Osteoblast (primary cell): Measurements from ENCODE around the gene CFAP251. TPM values are rescaled to one million over a fixed set of nuclear protein-coding genes. Genes with fewer than 3 reads are reported as not detected.
"Not testable (repeated sequence)": the region's sequence is repeated elsewhere in the genome, so short reads cannot be mapped to it uniquely, and the experiment has no call there.

Experiments
- DNase-seq: peaks from one replicate; pipeline ENCODE4 v3.0.0; 2011; ENCODE audit warnings: low spot score, mixed read lengths; ENCODE audit not compliant: insufficient read length; ENCODE audit errors: missing footprints
- H2AFZ ChIP-seq: 2 replicates; pipeline ENCODE4 v1.6.0; 2011; ENCODE audit warnings: mild to moderate bottlenecking, low read length
- H3K27ac ChIP-seq: 2 replicates; pipeline ENCODE4 v1.5.1; 2011; ENCODE audit warnings: mild to moderate bottlenecking, low read depth, low read length, moderate library complexity
- H3K27me3 ChIP-seq: 2 replicates; pipeline ENCODE4 v1.6.0; 2012; ENCODE audit warnings: mild to moderate bottlenecking, control low read depth, inconsistent platforms, low read length, moderate library complexity; ENCODE audit not compliant: insufficient read depth
- H3K36me3 ChIP-seq: 2 replicates; pipeline ENCODE4 v1.5.1; 2011; ENCODE audit warnings: mild to moderate bottlenecking, low read length, control low read depth, moderate library complexity; ENCODE audit not compliant: insufficient read depth
- H3K4me1 ChIP-seq: 2 replicates; pipeline ENCODE4 v1.5.1; 2011; ENCODE audit warnings: mild to moderate bottlenecking, low read length, control low read depth, moderate library complexity; ENCODE audit not compliant: insufficient read depth
- H3K4me2 ChIP-seq: 2 replicates; pipeline ENCODE4 v1.6.0; 2011; ENCODE audit warnings: mild to moderate bottlenecking, low read length; ENCODE audit not compliant: insufficient read depth
- H3K4me3 ChIP-seq: fragments of 200-600 bp; sonication (generic); 3 replicates; pipeline ENCODE4 v1.5.1; 2012; ENCODE audit warnings: mild to moderate bottlenecking, low read length, inconsistent platforms; ENCODE audit not compliant: insufficient read depth
- H3K79me2 ChIP-seq: 2 replicates; pipeline ENCODE4 v1.6.0; 2012; ENCODE audit warnings: mild to moderate bottlenecking, low read length, control low read depth, inconsistent platforms; ENCODE audit not compliant: insufficient read depth
- H3K9me3 ChIP-seq: 2 replicates; pipeline ENCODE4 v1.5.1; 2011; ENCODE audit warnings: low read depth, low read length, control low read depth
- H4K20me1 ChIP-seq: 2 replicates; pipeline ENCODE4 v1.6.0; 2012; ENCODE audit warnings: mild to moderate bottlenecking, low read length, control low read depth; ENCODE audit not compliant: insufficient read depth
- total RNA-seq: library from RNA; depleted of rRNA; stranded (reverse); fragments of >200 nt; gene quantifications from 2 replicates; pipeline ENCODE4 v1.2.3, GENCODE V29; 2012
- TF ChIP-seq, protein P1 (sequence below): IDR thresholded peaks from 2 replicates; pipeline ENCODE4 v1.5.1; 2011; ENCODE audit warnings: mild to moderate bottlenecking, low read depth, low read length, moderate library complexity; ENCODE audit errors: extremely low read depth

The CFAP251 gene
- total RNA-seq, 1 donor = 4.3 TPM

DNA sequence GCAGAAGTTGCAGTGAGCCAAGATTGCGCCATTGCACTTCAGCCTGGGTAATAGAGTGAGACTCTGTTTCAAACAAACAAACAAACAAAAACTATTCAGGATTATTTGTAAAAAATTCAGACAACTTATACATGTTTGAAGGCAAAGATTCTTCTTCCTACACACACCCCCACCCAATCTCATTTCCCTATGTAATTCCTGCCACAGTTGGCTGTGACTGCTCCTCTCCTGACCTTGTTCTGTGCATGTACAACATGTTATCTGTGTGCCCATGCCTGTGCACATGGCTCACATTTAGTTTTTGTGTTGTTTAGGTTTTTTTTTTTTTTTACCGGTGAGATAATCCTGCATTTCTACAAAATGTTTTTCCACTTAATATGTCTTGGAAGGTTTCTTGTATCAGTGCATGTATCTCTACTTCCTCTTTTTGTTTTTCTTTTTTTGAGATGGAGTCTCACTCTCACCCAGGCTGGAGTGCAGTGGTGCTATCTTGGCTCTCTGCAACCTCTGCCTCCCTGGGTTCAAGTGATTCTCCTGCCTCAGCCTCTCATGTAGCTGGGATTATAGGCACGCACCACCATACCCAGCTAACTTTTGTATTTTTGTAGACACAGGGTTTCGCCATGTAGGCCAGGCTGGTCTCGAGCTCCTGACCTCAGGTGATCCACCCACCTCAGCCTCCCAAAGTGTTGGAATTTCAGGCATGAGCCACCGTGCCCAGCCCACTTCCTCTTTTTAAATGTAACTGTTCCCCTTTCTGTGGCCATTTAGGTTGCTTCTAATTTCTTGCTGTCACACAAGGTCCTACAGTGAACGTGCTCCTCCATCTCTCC is 8.7 kb downstream of the CFAP251 start:
- Histone ChIP-seq H4K20me1 (no peaks in the 10 kb centered on the region), H3K4me1 (peaks cover 26% of the 10 kb centered on the region), H3K9me3 (no peaks in the 10 kb centered on the region), H3K27me3 (no peaks in the 10 kb centered on the region), H3K4me3 (no peak overlapping the region), H3K79me2 (no peaks in the 10 kb centered on the region), H3K36me3 (peaks cover 11% of the 10 kb centered on the region), H3K27ac (peak overlapping the region; percentile 65), H2AFZ (peak overlapping the region; percentile 50), H3K4me2 (peak overlapping the region; percentile 44)
- TF ChIP-seq, protein P1, sequence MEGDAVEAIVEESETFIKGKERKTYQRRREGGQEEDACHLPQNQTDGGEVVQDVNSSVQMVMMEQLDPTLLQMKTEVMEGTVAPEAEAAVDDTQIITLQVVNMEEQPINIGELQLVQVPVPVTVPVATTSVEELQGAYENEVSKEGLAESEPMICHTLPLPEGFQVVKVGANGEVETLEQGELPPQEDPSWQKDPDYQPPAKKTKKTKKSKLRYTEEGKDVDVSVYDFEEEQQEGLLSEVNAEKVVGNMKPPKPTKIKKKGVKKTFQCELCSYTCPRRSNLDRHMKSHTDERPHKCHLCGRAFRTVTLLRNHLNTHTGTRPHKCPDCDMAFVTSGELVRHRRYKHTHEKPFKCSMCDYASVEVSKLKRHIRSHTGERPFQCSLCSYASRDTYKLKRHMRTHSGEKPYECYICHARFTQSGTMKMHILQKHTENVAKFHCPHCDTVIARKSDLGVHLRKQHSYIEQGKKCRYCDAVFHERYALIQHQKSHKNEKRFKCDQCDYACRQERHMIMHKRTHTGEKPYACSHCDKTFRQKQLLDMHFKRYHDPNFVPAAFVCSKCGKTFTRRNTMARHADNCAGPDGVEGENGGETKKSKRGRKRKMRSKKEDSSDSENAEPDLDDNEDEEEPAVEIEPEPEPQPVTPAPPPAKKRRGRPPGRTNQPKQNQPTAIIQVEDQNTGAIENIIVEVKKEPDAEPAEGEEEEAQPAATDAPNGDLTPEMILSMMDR = no peak
- no peak for DNase-seq

DNA sequence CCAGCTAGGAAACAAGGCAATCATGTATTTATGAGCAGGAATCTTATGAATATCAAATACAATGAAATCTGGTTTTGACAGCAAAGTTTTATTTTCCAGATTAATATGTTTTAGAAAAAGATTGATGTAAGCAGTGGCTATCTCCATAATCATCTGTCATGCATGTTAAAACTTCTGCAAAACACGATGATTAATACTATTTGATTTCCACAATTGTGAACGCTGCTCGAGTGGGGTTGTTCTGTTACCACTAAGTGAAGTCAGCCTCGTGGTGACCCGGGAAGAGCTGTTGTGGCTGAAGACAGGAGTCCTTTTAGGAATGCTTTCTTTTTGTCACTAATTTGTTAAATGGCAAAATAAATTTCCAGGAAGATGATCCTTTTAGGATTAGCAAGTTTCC is 9.4 kb downstream of the CFAP251 start:
- Histone ChIP-seq H4K20me1 (no peaks in the 10 kb centered on the region), H3K4me1 (peaks cover 26% of the 10 kb centered on the region), H3K27ac (peak overlapping the region; percentile 65), H3K4me2 (peak overlapping the region; percentile 44), H2AFZ (peak overlapping the region; percentile 50), H3K79me2 (no peaks in the 10 kb centered on the region), H3K36me3 (peaks cover 14% of the 10 kb centered on the region), H3K4me3 (no peak overlapping the region), H3K9me3 (no peaks in the 10 kb centered on the region), H3K27me3 (no peaks in the 10 kb centered on the region)
- peak; percentile 47 for DNase-seq
- TF ChIP-seq, protein P1 = no peak

DNA sequence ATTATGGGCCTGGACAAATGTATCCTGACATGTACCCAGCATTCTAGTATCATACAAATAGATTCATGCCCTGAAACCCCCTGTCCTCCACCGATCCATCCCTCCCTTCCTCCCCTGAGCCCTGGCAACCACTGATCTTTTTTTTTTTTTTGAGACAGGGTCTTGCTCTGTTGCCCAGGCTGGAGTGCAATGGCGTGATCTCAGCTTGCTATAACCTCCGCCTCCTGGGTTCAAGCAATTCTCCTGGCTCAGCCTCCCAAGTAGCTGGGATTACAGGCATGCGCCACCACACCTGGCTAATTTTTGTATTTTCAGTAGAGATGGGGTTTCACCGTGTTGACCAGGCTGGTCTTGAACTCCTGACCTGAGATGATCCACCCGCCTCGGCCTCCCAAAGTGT is 11.2 kb downstream of the CFAP251 start:
- not testable (repeated sequence) for H3K4me2 ChIP-seq, H3K4me3 ChIP-seq, H3K79me2 ChIP-seq, H2AFZ ChIP-seq, H3K27ac ChIP-seq, H4K20me1 ChIP-seq, H3K27me3 ChIP-seq, DNase-seq, H3K9me3 ChIP-seq
- Histone ChIP-seq H3K36me3 (peaks cover 19% of the 10 kb centered on the region), H3K4me1 (peaks cover 18% of the 10 kb centered on the region)

- Histone ChIP-seq H3K27me3 (no peaks in the 10 kb centered on the region), H4K20me1 (no peaks in the 10 kb centered on the region), H3K79me2 (no peaks in the 10 kb centered on the region), H3K4me1 (peaks cover 7% of the 10 kb centered on the region), H3K4me3 (no peak overlapping the region), H2AFZ (no peak overlapping the region), H3K4me2 (no peak overlapping the region), H3K36me3 (peaks cover 30% of the 10 kb centered on the region), H3K27ac (no peak overlapping the region), H3K9me3 (no peaks in the 10 kb centered on the region)
- DNase-seq = no peak
- TF ChIP-seq, protein P1 = no peak
Observed at GRCh38 chr12:121930862-121931261, 12.5 kb downstream of the CFAP251 start.
